IPS DF 4.7 (cell line): ENCODE data around the gene MYRF.

Experiments
- DNase-seq: peaks from one replicate; pipeline ENCODE4 v3.0.0-alpha.2; 2013; ENCODE audit warnings: low spot score; ENCODE audit errors: extremely low read depth

Gene MYRF

DNA sequence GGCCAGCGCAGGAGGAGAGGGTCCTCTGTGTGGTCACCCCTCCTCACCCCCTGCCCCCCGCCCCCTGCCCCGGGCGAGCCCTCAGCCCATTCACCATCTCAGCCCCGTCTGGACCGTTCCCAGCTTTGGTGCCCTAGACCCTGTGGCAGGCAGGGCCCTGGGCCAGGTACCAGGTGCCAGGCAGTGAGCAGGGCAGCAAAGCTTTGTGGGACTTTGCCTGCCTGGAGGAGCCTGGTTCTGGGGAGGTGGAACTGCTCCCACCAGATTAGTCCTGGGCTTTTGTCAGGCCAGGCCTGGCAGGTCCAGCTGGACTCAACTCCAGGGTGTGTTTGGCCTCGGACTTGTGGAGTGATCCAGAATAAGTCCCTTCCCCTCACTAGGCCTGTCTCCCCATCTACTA, 13.7 kb upstream of the MYRF start:
- DNase-seq, result no peak

DNA sequence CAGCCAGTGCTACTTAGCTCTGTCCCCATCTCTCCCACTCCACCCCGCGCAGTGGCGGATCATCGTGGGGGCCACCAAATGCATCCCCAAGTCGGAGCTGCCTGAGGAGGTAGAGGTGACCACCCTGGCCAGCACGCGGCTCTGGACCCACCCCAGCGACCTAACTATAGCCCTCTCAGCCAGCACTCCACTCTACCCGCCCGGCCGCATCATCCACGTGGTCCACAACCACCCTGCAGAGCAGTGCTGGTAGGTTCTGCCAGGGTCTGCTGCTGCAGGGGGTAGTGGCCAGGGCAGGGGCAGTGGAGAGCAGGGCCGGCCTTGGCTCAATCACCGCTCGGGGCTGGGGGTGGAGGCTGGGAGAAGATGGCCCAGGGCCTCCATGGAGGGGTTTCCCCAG, 13.0 kb upstream of the MYRF start:
- no peak for DNase-seq

DNA sequence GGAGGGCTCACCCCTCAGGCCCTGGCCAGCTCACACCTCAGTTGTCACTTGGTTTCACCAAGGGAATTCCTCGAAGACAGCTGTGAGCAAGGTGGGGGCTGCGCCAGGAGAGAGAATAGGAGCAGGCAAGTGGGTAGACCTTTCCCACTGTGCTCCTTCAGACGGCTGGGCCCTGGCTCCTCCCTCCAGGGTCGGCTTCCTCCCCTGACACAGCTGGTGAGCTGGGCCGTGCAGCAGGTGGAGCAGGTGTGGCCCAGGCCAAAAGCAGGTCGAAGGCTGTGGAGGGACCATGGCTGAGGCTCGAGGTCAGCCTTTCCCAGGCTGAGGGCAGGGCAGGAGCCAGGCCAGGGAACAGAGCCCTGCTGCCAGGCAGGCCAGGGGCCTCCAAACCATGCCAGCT, 12.5 kb upstream of the MYRF start:
- DNase-seq, result no peak

DNA sequence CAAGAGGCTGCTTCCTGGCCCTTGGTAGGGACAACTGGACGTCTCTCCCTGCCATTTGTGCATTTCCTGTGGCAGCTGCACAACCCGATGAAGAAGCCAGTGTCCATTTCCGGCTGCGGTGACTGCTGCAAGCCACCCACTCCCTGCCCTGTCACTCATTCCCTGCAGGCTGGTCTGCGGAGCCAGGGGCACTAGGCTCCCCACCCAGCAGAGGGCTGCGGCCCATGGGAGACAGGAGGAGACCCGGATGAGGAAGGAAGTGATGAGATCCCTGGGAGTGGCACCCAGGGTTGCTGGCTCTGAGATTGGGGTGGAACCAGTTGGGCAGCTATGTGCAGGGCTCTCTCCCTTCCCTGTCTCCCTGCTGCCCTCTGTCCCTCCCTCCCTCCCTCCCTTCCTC, 10.0 kb upstream of the MYRF start:
- DNase-seq, result no peak

DNA sequence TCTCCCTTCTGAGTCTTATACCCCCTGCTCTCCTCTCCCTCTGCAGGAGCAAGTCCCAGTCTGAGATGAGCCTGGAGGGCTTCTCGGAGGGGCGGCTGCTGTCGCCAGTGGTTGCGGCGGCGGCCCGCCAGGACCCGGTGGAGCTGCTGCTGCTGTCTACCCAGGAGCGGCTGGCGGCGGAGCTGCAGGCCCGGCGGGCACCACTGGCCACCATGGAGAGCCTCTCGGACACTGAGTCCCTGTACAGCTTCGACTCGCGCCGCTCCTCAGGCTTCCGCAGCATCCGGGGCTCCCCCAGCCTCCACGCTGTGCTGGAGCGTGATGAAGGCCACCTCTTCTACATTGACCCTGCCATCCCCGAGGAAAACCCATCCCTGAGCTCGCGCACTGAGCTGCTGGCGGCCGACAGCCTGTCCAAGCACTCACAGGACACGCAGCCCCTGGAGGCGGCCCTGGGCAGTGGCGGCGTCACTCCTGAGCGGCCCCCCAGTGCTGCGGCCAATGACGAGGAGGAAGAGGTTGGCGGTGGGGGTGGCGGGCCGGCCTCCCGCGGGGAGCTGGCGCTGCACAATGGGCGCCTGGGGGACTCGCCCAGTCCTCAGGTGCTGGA, 8.8 kb upstream of the MYRF start:
- DNase-seq, result no peak

DNA sequence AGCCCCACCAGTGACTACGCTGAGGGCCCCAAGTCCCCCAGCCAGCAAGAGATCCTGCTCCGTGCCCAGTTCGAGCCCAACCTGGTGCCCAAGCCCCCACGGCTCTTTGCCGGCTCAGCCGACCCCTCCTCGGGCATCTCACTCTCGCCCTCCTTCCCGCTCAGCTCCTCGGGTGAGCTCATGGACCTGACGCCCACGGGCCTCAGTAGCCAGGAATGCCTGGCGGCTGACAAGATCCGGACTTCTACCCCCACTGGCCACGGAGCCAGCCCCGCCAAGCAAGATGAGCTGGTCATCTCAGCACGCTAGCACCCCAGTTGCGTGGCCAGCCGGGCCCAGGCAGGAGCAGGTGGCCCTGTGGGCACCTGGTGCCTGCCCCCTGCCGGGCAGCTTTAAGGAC, 8.3 kb upstream of the MYRF start:
- no peak for DNase-seq

DNA sequence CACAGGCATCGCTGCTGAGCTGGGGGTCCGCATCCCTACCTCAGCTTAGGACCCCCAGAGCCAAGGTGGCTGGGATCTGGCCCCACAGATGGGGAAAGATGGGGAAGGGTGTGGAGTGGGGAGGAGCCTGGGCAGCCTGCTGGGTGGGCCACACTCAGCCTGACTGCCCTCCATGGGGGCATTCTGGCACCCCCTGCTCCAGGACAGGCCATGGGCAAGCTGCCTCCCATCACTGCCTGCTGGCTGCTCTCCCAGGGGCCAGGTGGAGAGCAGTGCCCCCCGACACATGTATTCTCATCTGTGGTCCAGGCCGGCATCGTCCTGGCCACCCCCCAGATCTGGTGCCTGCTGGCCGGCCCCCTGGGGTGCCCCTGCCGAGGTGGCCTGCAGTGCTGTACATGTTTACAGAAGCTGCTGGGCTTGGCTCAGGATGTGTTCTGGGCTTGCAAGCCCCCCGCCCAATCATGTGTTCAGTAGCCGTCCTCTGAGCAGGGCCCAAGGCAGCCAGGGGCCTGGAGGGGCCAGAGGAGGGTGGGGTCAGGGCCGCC, 7.8 kb upstream of the MYRF start:
- no peak for DNase-seq

DNA sequence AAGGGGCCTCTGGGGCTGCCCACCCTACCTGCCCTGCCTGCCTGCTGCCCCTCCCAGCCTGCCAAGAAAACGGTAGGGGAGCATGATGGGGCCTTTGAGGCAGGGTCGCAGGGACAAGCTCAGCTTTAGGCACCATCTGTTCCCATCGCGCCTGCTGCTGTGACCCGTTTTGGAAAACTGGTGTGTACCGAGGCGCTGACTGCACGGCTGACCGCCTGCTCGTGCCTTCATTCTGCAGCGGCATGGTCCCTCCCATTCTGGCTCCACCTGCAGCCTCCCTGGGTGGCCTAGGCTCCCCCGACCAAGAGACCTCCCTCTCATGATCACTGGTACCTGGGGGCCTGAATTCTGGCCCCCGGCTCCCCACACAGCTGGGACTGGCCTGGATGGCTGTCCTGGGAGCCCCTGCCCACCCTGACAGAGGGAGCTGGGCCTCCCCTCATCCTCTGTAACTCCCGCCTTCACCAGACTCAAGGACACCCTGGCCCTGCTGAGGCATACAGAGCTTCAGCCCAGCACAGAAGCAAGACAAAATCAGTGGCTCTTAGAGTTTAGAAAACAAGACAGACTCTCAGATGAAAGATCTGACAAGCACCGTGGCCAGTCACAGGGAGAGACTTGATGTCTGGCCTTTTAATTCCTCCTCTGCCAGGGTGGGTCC, 6.5 kb upstream of the MYRF start:
- no peak for DNase-seq

DNA sequence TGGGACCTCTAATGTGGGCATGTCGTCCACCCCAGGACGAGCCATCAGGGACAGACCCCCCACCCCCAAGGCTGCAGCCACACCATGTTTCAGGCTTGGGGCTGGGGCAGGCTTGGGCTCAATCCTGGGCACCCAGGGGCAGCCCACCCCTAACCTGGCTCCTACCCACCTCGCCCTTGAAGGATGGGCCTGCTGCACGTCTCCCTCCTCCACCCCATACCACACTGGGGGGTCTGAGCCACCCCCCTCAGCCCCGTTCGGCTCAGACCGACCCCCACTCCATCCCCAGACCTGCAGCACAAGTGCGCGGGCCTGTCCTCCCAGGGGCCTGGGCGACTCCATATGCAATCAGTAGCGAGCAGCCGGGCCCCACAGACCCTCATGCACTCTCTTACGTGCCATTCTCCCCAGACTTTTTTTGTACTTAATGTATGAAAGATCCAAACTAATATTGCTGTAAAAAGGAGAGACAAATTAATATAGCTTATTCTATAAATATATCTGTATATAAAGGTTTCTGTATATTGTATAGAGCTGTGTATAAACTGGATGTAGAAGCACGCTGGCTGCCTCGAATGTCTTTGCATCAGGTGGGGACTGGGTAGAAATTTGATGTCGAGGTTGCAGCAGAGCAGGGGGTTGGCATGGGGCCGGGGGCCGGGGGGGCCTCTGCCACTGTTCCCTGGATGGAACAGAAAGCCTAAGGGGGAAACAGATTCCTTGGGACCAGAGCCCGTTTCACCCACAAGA, 5.8 kb upstream of the MYRF start:
- DNase-seq, result no peak

DNA sequence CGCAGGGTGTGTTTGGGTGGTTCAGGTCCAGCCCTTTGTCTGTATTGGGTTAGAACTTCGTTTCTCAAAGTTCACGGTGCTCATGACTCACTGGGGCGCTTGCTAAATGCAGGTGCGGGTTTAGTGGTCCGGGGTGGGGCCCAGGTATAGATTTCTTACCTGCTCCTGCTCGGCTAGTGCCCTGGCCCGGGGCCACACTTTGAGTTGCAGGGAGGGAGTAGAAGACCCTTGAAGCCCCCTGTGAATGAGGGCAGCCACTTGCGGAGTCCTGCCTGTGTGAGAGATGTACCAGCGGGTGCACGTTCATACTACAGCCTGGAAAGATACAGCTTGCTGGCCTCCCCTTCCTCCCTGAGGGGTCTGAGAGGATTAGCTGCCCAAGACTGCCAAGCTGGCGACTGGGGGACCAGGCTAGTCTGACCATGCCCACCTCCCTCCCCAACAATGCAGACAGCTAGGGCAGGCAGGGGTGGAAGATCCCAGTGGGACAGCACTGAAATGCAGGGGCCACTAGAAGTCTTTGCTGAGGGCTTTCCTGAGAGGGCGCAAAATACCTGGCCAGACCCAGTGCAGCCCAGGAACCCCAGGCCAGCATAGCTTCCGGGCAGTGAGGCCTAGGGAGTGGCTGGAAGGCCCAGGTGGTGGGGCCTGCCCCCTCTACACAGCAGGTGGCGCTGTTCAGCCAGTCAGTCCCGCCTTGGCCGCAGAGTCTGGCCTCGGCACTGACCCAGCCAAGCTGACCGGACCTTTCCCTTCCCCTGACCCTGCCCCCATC, 5.1 kb upstream of the MYRF start:
- no peak for DNase-seq

DNA sequence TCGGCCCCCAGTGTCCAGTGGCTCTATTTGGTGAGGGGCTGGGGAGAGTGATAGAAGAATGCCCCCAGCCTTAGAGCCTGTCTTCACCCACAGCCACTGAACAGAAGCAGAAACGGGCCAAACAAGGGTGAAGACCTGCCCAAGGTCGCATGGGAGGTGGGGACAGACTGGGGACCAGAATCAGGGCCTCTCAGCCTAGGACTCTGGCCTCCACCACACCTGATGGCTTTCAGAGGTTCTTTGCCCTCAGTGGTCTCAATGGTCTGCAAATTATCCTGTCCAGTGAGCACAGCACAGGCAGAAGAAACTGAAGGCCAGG, 4.5 kb upstream of the MYRF start:
- no peak for DNase-seq

DNA sequence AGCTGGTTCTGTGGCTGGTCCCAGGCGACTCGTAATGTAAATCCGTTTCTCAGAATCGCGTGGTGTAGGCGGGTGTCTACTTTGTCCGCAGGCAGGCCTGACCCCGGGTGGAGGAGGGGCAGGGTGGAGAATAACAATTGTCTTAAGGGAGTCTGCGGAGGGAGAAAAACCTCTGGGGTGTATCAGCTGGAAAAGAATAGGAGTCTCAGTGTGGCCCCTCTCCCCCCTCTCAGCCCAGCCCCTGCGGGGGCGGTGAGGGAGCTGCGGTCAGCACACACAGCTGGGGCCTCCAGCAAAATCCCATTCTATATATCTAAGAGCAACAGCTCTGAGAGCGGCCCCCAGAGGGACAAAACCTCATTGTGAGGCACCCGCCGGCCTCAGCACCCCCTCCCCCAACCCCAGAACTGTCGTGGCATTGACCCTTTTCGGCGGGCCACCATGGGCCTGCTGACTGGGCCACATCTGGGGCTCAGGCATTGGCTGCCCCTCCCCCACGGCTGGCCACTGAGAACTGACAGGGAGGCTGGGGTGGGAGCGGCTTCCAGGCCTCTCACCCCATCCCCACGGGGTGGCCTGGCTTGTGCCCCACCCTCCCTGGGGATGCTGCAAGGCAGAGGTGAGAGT, 2.7 kb upstream of the MYRF start:
- no peak for DNase-seq

DNA sequence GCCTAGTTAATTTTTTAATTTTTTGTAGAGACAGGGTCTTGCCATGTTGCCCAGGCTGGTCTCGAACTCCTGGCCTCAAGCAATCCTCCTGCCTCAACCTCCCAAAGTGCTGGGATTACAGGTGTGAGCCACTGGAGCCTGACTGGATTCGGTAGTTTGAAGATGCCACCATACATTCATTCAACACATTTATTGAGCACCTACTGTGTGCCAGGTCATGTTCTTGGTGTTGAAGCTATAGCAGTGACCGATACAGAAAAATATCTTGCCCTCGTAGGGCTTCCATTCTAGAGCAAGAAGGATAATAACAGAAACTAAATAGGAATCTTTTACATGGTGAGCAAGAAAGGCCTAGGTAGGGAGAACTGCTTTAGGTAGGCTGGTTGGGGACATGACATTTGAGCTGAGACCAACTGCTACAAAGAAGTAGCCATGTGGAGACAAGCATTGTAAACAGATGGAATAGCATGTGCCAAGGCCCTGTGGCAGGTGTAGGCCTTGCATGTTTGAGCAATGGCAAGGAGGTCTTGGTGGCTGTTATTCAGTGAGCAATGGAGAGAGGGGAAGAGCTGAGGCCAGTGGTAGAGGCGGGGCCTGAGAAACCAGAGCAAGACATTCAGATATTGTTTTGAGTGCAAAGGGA, 1.7 kb upstream of the MYRF start:
- DNase-seq, result no peak

DNA sequence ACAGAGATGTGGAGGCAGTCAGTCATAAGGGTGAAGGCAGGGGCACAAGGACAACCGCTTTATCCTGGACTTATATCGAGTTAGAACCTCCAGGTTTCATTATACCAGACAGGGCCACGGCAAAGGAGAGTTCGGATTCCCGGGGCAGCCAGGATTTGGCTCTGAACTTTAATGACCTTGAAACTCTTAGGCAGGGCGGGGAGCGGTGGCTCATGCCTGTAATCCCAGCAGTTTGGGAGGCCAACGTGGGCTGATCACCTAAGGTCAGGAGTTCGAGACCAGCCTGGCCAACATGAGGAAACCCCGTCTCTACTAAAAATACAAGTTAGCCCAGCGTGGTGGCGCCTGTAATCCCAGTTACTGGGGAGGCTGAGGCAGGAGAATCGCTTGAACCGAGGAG, 1.1 kb upstream of the MYRF start:
- no peak for DNase-seq

DNA sequence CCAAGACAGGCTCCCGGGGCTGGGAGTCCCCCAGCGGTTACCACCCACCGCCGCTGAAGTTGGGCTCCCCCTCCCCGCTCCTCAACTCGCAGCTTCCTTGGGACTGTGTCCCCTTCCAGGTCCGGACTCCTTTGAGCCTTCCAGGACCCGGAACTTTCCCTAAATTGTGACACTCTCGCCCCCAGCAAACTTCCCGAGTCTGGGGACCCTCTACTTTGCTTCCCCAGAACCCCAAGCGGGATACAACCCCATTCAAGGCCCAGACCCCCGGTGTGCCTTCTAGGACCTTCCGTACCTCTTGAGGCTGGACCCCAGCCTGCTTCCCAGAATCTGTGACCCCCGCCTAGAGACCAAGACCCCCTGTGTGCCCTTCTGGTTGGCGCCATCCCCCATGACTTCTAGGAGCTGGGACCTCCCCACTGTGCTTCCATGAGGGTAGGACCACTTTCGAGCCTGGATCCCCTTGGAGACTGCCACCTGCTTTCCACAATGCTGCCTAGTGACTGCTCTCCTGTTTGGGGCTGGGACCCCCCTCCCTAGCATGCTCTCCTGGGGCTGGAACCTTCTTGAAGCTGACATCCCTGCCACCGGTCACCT, 587 bp downstream of the MYRF start:
- no peak for DNase-seq

DNA sequence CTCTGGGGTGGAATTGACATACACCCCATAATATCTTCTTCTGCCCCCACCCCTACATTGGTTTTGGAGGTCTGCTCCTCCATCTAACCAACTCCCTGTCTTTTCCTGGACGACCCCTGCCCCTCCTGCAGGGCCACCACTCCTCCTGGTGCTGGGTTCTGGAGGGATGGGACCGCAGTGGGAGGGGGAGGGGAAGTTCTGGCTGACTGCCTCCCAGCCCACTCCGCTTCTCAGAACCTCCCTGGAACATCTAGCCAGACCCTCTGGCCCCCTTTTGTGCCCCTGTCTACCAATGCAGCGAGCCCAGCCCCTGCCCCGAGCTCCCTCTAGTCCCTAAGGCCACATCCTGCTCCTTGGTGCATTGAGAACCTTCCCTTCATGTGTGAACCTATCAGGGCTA, 1.2 kb downstream of the MYRF start:
- no peak for DNase-seq

DNA sequence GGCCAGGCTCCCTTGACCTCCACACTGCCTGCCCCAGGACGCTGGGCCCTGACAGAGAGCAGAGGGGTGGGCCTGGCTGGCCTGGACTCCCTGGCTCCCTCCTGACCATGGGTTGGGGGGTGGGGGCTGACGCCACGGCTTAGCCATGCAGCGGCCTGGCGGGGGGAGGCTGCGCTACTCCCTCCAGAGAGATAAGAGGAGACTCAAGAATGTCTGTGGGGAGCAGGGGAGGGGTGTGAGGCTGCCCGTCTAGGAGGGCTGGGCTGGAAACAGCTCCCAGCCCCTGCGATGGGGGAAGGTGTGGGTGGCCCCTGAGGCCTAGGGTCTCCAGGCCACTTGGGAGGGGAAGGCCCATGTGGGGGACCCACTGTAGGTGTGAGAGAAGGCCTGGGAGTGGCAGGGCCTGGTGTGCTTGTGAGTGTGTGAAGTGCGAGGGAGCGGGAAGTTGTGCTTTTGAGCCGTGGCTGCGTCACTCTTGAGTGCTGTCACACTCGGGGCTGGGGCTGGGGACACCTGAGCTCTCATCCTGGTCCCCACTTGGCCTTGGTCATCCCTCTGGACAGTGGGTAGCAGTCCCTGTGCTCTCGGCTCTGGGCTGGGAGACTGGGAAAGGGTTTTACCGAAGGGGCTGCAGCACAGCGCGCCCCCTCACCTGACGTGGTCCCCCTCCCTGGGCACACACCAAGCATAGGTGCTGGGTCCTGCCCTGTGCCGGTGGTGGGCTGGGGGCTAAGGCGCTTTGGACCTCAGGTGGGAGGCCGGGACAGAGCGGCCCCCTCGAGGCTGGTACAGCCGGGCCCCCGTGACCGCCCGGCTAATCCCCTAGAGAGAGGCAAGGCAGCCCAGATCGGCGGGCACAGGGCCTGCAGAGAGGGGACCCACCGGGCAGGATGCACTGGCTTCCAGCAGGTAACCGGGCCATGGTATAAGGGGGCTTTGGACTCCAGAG, 2.4 kb downstream of the MYRF start:
- no peak for DNase-seq

DNA sequence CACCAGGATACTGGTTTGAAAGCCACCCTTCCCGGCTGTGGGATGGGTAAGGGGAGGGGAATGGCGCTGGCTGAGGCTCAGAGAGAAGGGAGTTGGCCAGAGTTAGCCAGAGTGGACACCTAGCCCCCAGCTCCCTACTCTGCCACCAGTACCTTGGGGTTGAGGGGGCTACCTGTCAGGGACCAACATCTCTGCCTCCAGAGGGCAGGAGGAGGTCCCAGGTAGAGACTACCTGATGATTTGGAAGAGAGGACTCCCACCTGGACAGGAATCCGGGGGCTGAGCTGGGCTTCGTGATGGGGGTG, 3.7 kb downstream of the MYRF start:
- DNase-seq, result no peak

DNA sequence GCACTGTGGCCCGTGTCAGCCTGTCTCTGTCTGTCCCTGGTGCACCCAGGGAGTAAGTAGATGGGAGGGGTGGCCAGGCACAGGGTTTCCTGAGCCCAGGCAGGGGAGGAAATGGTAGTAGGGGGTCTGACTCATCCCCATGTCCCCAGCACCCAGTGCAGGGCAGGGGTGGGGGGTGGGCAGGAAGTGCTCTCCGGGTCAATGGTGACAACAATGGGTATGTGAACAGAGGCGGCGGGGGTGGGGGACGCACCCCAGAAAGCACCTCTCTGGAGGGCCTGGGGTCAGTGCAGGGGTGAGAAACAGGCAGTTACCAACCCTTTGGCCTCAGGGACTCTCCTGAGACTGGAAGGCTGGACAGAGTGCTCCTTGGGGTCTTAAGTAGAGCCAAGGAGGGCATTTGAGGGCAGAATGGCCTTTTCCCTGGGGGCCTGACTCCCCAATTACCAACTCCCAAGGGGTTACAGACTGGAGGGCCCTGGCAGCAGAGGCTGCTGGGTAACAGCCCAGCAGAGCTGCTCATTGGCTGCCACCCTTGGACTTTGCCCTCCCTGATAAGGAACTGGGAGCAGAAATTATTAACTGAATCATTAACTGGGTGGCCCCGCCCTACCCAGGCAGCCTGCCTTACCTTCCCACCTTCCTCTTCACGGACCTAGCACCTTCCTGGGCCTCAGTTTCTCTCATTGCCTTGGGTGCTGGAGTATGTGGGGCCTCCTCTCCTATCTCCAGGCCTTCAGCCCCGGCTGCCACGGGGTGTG, 4.2 kb downstream of the MYRF start:
- no peak for DNase-seq
